Measurements from ENCODE around the gene ACOT11.

Gene ACOT11

GRCh38 chr1:54652168-54652567 is 104.1 kb downstream of the ACOT11 start:
- DNase-seq = no peak

GRCh38 chr1:54653036-54653435 is 105.0 kb downstream of the ACOT11 start:
- DNase-seq = no peak

DNA sequence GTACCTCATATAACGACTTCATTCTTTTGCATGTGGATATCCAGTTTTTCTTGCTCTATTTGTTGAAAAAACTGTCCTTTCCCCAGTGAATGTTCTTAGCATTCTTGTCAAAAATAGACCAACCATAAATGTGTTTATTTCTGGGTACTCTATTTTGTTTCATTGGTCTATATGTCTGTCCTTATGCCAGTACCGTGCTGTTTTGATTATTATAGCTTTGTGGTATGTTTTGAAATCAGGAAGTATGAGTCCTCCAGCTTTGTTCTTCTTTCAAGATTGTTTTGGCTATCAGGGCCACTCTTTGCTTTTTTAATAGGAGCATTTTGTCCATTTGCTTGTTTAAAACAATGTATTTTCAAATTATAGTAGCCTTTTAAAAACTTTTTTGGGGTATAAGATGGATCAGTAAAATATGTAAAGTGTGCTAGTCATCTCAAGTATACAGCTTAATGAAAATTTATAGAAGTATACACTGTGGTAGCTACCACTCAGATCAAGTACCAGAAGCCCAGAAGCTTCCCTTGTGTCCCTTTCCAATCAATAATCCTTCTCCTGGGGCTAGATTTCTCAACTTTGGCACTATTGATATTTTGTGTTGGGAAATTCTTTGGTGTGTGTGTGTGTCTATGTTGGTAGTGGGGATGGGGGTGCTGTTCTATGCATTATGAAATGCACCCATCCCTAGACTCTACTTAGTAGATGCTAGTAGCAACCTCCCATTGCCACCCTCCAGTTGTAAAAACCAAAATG is 110.3 kb downstream of the ACOT11 start:
- DNase-seq = no peak

Measured in central memory CD4-positive, alpha-beta T cell (primary cell).